ENCODE measurements around the gene PLXNA2. TPM values are rescaled to one million over a fixed set of nuclear protein-coding genes. Genes with fewer than 3 reads are reported as not detected.

PLXNA2 gene
- total RNA-seq, 2 experiments from 2014 or later = 0.04 TPM; not detected in 1

GRCh38 chr1:208036918-208037766, 207.0 kb downstream of the PLXNA2 start:
- Mint-ChIP-seq H3K27me3 (no peaks in the 10 kb centered on the region), H3K36me3 (ENCODE audit: low read depth) (no peaks in the 10 kb centered on the region), H3K9me3 (ENCODE audit: low read depth) (no peaks in the 10 kb centered on the region), H3K4me3 (no peak overlapping the region), H3K27ac (no peak overlapping the region), H3K4me1 (no peaks in the 10 kb centered on the region)
- ChIA-PET POLR2A (no interaction called here), CTCF (no interaction called here)
- DNase-seq (no peak), ATAC-seq (no peak)
- intact Hi-C loops (cut with DNase I, micrococcal nuclease) = no loop called here

- no peak for DNase-seq
- POLR2A ChIA-PET = no interaction called here
- Mint-ChIP-seq H3K9me3 (ENCODE audit: low read depth) (no peaks in the 10 kb centered on the region), H3K27ac (no peak overlapping the region), H3K36me3 (ENCODE audit: low read depth) (no peaks in the 10 kb centered on the region), H3K27me3 (peaks cover 1% of the 10 kb centered on the region), H3K4me1 (no peaks in the 10 kb centered on the region), H3K4me3 (no peak overlapping the region)
- CTCF ChIA-PET = interaction anchor here (2.3 kb wide), 1 partner anchor 15 kb away, joined by 7 read pairs; no protein-coding TSS in a partner anchor
- intact Hi-C loops (cut with DNase I, micrococcal nuclease) = no loop called here
- no peak for ATAC-seq
Observed at GRCh38 chr1:208036106-208036808, 207.9 kb downstream of the PLXNA2 start.

- Mint-ChIP-seq H3K27me3 (peaks cover 1% of the 10 kb centered on the region), H3K9me3 (ENCODE audit: low read depth) (no peaks in the 10 kb centered on the region), H3K36me3 (ENCODE audit: low read depth) (no peaks in the 10 kb centered on the region), H3K4me3 (no peak overlapping the region), H3K4me1 (no peaks in the 10 kb centered on the region), H3K27ac (no peak overlapping the region)
- ChIA-PET CTCF (interaction anchor here (2.3 kb wide), 1 partner anchor 13 kb away, joined by 7 read pairs; no protein-coding TSS in a partner anchor), POLR2A (no interaction called here)
- intact Hi-C loops (cut with DNase I, micrococcal nuclease) = no loop called here
- DNase-seq (no peak), ATAC-seq (no peak)
Observed at GRCh38 chr1:208034135-208034534, 210.0 kb downstream of the PLXNA2 start.

- H3K4me3 Mint-ChIP-seq = no peak overlapping the region
- intact Hi-C loops (cut with DNase I, micrococcal nuclease) = no loop called here
- peaks cover 1% of the 10 kb centered on the region for H3K27me3 Mint-ChIP-seq
- ATAC-seq (no peak), DNase-seq (no peak)
- H3K36me3 Mint-ChIP-seq (ENCODE audit: low read depth) = no peaks in the 10 kb centered on the region
- H3K4me1 Mint-ChIP-seq = no peaks in the 10 kb centered on the region
- H3K27ac Mint-ChIP-seq = no peak overlapping the region
- POLR2A ChIA-PET = no interaction called here
- CTCF ChIA-PET = no interaction called here
- H3K9me3 Mint-ChIP-seq (ENCODE audit: low read depth) = no peaks in the 10 kb centered on the region
Observed at GRCh38 chr1:208033236-208033635, 210.9 kb downstream of the PLXNA2 start.

GRCh38 chr1:208031932-208032320, 212.3 kb downstream of the PLXNA2 start:
- ATAC-seq = no peak
- DNase-seq = no peak
- Mint-ChIP-seq H3K27ac (no peak overlapping the region), H3K4me1 (no peaks in the 10 kb centered on the region), H3K36me3 (ENCODE audit: low read depth) (no peaks in the 10 kb centered on the region), H3K4me3 (no peak overlapping the region), H3K9me3 (ENCODE audit: low read depth) (no peaks in the 10 kb centered on the region), H3K27me3 (peaks cover 1% of the 10 kb centered on the region)
- intact Hi-C loops (cut with DNase I, micrococcal nuclease) = no loop called here
- CTCF ChIA-PET = interaction anchor here (1.0 kb wide), 1 partner anchor 34 kb away, joined by 3 read pairs; no protein-coding TSS in a partner anchor
- POLR2A ChIA-PET = no interaction called here

- Mint-ChIP-seq H3K4me1 (no peaks in the 10 kb centered on the region), H3K27ac (no peak overlapping the region), H3K4me3 (no peak overlapping the region), H3K27me3 (peaks cover 1% of the 10 kb centered on the region), H3K36me3 (ENCODE audit: low read depth) (no peaks in the 10 kb centered on the region), H3K9me3 (ENCODE audit: low read depth) (no peaks in the 10 kb centered on the region)
- POLR2A ChIA-PET = no interaction called here
- no peak for ATAC-seq
- no peak for DNase-seq
- intact Hi-C loops (cut with DNase I, micrococcal nuclease) = no loop called here
- CTCF ChIA-PET = interaction anchor here (1.0 to 1.6 kb wide), 2 partner anchors 9 to 34 kb away, joined by 3 to 8 read pairs; no protein-coding TSS in a partner anchor
Observed at GRCh38 chr1:208031316-208031931, 212.8 kb downstream of the PLXNA2 start.

- intact Hi-C loops (cut with DNase I, micrococcal nuclease) = no loop called here
- no peak overlapping the region for H3K4me3 Mint-ChIP-seq
- no peaks in the 10 kb centered on the region for H3K4me1 Mint-ChIP-seq
- no peaks in the 10 kb centered on the region for H3K36me3 Mint-ChIP-seq (ENCODE audit: low read depth)
- H3K27me3 Mint-ChIP-seq = peaks cover 1% of the 10 kb centered on the region
- ChIA-PET CTCF (interaction anchor here (1.0 to 1.6 kb wide), 2 partner anchors 8 to 33 kb away, joined by 3 to 8 read pairs; no protein-coding TSS in a partner anchor), POLR2A (no interaction called here)
- no peak overlapping the region for H3K27ac Mint-ChIP-seq
- no peak for DNase-seq
- ATAC-seq = no peak
- H3K9me3 Mint-ChIP-seq (ENCODE audit: low read depth) = no peaks in the 10 kb centered on the region
Observed at GRCh38 chr1:208030288-208031091, 213.7 kb downstream of the PLXNA2 start.

GRCh38 chr1:208029381-208030287, 214.6 kb downstream of the PLXNA2 start:
- POLR2A ChIA-PET = no interaction called here
- H3K27ac Mint-ChIP-seq = no peak overlapping the region
- no peaks in the 10 kb centered on the region for H3K9me3 Mint-ChIP-seq (ENCODE audit: low read depth)
- CTCF ChIA-PET = interaction anchor here (1.6 kb wide), 1 partner anchor 7 kb away, joined by 8 read pairs; no protein-coding TSS in a partner anchor
- H3K4me1 Mint-ChIP-seq = no peaks in the 10 kb centered on the region
- DNase-seq (no peak), ATAC-seq (no peak)
- intact Hi-C loops (cut with DNase I, micrococcal nuclease) = no loop called here
- no peaks in the 10 kb centered on the region for H3K36me3 Mint-ChIP-seq (ENCODE audit: low read depth)
- peaks cover 1% of the 10 kb centered on the region for H3K27me3 Mint-ChIP-seq
- H3K4me3 Mint-ChIP-seq = no peak overlapping the region

GRCh38 chr1:208028526-208028925, 215.7 kb downstream of the PLXNA2 start:
- no peak for ATAC-seq
- Mint-ChIP-seq H3K4me1 (no peaks in the 10 kb centered on the region), H3K27me3 (peaks cover 1% of the 10 kb centered on the region), H3K9me3 (ENCODE audit: low read depth) (no peaks in the 10 kb centered on the region), H3K4me3 (no peak overlapping the region), H3K36me3 (ENCODE audit: low read depth) (no peaks in the 10 kb centered on the region), H3K27ac (no peak overlapping the region)
- DNase-seq = no peak
- intact Hi-C loops (cut with DNase I, micrococcal nuclease) = no loop called here
- CTCF ChIA-PET = no interaction called here
- POLR2A ChIA-PET = no interaction called here

- Mint-ChIP-seq H3K9me3 (ENCODE audit: low read depth) (no peaks in the 10 kb centered on the region), H3K4me1 (no peaks in the 10 kb centered on the region), H3K27me3 (peaks cover 1% of the 10 kb centered on the region), H3K27ac (no peak overlapping the region), H3K36me3 (ENCODE audit: low read depth) (no peaks in the 10 kb centered on the region), H3K4me3 (no peak overlapping the region)
- no peak for ATAC-seq
- no peak for DNase-seq
- ChIA-PET POLR2A (no interaction called here), CTCF (no interaction called here)
- intact Hi-C loops (cut with DNase I, micrococcal nuclease) = no loop called here
Observed at GRCh38 chr1:208027861-208028260, 216.3 kb downstream of the PLXNA2 start.
